ENCODE measurements around the gene RTEL1.

Gene RTEL1

GRCh38 chr20:63690003-63690897 lies 32.1 kb downstream of the RTEL1 start:
- no peak overlapping the region for H4K8ac ChIP-seq (ENCODE audit: low read depth, low read length)

GRCh38 chr20:63690898-63691710 lies 33.0 kb downstream of the RTEL1 start:
- Histone ChIP-seq H3K79me1 (ENCODE audit: low read length) (no peaks in the 10 kb centered on the region), H4K5ac (ENCODE audit: low read length) (no peak overlapping the region), H3K18ac (ENCODE audit: low read length) (no peak overlapping the region), H2BK120ac (ENCODE audit: low read depth, low read length) (no peak overlapping the region), H3K56ac (ENCODE audit: low read length) (no peak overlapping the region), H3K9ac (ENCODE audit: low read length) (no peak overlapping the region), H3K27me3 (ENCODE audit: insufficient read depth, low read length, poor library complexity) (no peaks in the 10 kb centered on the region), H3K4me3 (ENCODE audit: low read length) (no peak overlapping the region), H4K8ac (ENCODE audit: low read depth, low read length) (no peak overlapping the region), H2AK5ac (ENCODE audit: low read length) (no peak overlapping the region), H3K4me1 (ENCODE audit: control insufficient read depth, low read depth, low read length) (no peaks in the 10 kb centered on the region), H2BK15ac (replicated peaks; ENCODE audit: low read depth) (no peak overlapping the region), H3K36me3 (ENCODE audit: control insufficient read depth, insufficient read depth, low read length) (no peaks in the 10 kb centered on the region), H3K4me2 (ENCODE audit: low read length) (no peak overlapping the region), H2BK5ac (ENCODE audit: low read length) (no peak overlapping the region), H3K4ac (ENCODE audit: low read depth, low read length) (no peak overlapping the region), H3K23ac (ENCODE audit: low read length) (no peak overlapping the region), H3K79me2 (ENCODE audit: control insufficient read depth, insufficient read depth, low read length) (no peaks in the 10 kb centered on the region), H3K27ac (ENCODE audit: low read depth, low read length) (no peak overlapping the region)
- no peak for DNase-seq
- no CpG with 5 or more reads among the region's 24 CpGs for WGBS (ENCODE audit: extremely low coverage, insufficient coverage, low lambda C conversion rate)

More at GRCh38 chr20:63690003-63690897, 32.1 kb downstream of the RTEL1 start:
- Histone ChIP-seq H3K27ac (ENCODE audit: low read depth, low read length) (no peak overlapping the region), H3K9ac (ENCODE audit: low read length) (no peak overlapping the region), H3K27me3 (ENCODE audit: insufficient read depth, low read length, poor library complexity) (no peaks in the 10 kb centered on the region), H3K23ac (ENCODE audit: low read length) (no peak overlapping the region), H3K18ac (ENCODE audit: low read length) (no peak overlapping the region), H3K56ac (ENCODE audit: low read length) (no peak overlapping the region), H3K4ac (ENCODE audit: low read depth, low read length) (no peak overlapping the region), H3K36me3 (ENCODE audit: control insufficient read depth, insufficient read depth, low read length) (no peaks in the 10 kb centered on the region), H3K4me1 (ENCODE audit: control insufficient read depth, low read depth, low read length) (no peaks in the 10 kb centered on the region), H2BK5ac (ENCODE audit: low read length) (no peak overlapping the region), H2BK120ac (ENCODE audit: low read depth, low read length) (no peak overlapping the region), H2AK5ac (ENCODE audit: low read length) (no peak overlapping the region), H3K79me1 (ENCODE audit: low read length) (no peaks in the 10 kb centered on the region), H3K4me3 (ENCODE audit: low read length) (no peak overlapping the region), H3K4me2 (ENCODE audit: low read length) (no peak overlapping the region), H4K5ac (ENCODE audit: low read length) (no peak overlapping the region), H3K79me2 (ENCODE audit: control insufficient read depth, insufficient read depth, low read length) (no peaks in the 10 kb centered on the region), H2BK15ac (replicated peaks; ENCODE audit: low read depth) (no peak overlapping the region)
- no CpG with 5 or more reads among the region's 40 CpGs for WGBS (ENCODE audit: extremely low coverage, insufficient coverage, low lambda C conversion rate)
- no peak for DNase-seq

GRCh38 chr20:63691711-63692435 lies 33.8 kb downstream of the RTEL1 start:
- Histone ChIP-seq H2BK120ac (ENCODE audit: low read depth, low read length) (no peak overlapping the region), H3K79me1 (ENCODE audit: low read length) (no peaks in the 10 kb centered on the region), H3K27ac (ENCODE audit: low read depth, low read length) (no peak overlapping the region), H2BK5ac (ENCODE audit: low read length) (no peak overlapping the region), H3K4me3 (ENCODE audit: low read length) (no peak overlapping the region), H3K27me3 (ENCODE audit: insufficient read depth, low read length, poor library complexity) (no peaks in the 10 kb centered on the region), H4K8ac (ENCODE audit: low read depth, low read length) (no peak overlapping the region), H3K79me2 (ENCODE audit: control insufficient read depth, insufficient read depth, low read length) (no peaks in the 10 kb centered on the region), H3K18ac (ENCODE audit: low read length) (no peak overlapping the region), H4K5ac (ENCODE audit: low read length) (no peak overlapping the region), H3K4me1 (ENCODE audit: control insufficient read depth, low read depth, low read length) (no peaks in the 10 kb centered on the region), H3K4me2 (ENCODE audit: low read length) (no peak overlapping the region), H3K4ac (ENCODE audit: low read depth, low read length) (no peak overlapping the region), H3K9ac (ENCODE audit: low read length) (no peak overlapping the region), H3K23ac (ENCODE audit: low read length) (no peak overlapping the region), H3K36me3 (ENCODE audit: control insufficient read depth, insufficient read depth, low read length) (no peaks in the 10 kb centered on the region), H2BK15ac (replicated peaks; ENCODE audit: low read depth) (no peak overlapping the region), H3K56ac (ENCODE audit: low read length) (no peak overlapping the region), H2AK5ac (ENCODE audit: low read length) (no peak overlapping the region)
- DNase-seq = no peak
- WGBS (ENCODE audit: extremely low coverage, insufficient coverage, low lambda C conversion rate) = no CpG with 5 or more reads among the region's 21 CpGs

GRCh38 chr20:63692436-63693082 lies 34.4 kb downstream of the RTEL1 start:
- no peaks in the 10 kb centered on the region for H3K79me1 ChIP-seq (ENCODE audit: low read length)
- H3K4me2 ChIP-seq (ENCODE audit: low read length) = no peak overlapping the region
- no peaks in the 10 kb centered on the region for H3K36me3 ChIP-seq (ENCODE audit: control insufficient read depth, insufficient read depth, low read length)
- H3K9ac ChIP-seq (ENCODE audit: low read length) = no peak overlapping the region
- no peaks in the 10 kb centered on the region for H3K79me2 ChIP-seq (ENCODE audit: control insufficient read depth, insufficient read depth, low read length)
- no peak for DNase-seq
- no CpG with 5 or more reads among the region's 20 CpGs for WGBS (ENCODE audit: extremely low coverage, insufficient coverage, low lambda C conversion rate)
- no peaks in the 10 kb centered on the region for H3K4me1 ChIP-seq (ENCODE audit: control insufficient read depth, low read depth, low read length)
- no peak overlapping the region for H2BK120ac ChIP-seq (ENCODE audit: low read depth, low read length)
- H3K27me3 ChIP-seq (ENCODE audit: insufficient read depth, low read length, poor library complexity) = no peaks in the 10 kb centered on the region
- no peak overlapping the region for H2BK15ac ChIP-seq (replicated peaks; ENCODE audit: low read depth)
- H3K18ac ChIP-seq (ENCODE audit: low read length) = no peak overlapping the region
- H3K4me3 ChIP-seq (ENCODE audit: low read length) = no peak overlapping the region
- no peak overlapping the region for H2BK5ac ChIP-seq (ENCODE audit: low read length)
- no peak overlapping the region for H4K8ac ChIP-seq (ENCODE audit: low read depth, low read length)
- H3K27ac ChIP-seq (ENCODE audit: low read depth, low read length) = no peak overlapping the region
- H2AK5ac ChIP-seq (ENCODE audit: low read length) = no peak overlapping the region
- H3K56ac ChIP-seq (ENCODE audit: low read length) = no peak overlapping the region
- H4K5ac ChIP-seq (ENCODE audit: low read length) = no peak overlapping the region
- no peak overlapping the region for H3K23ac ChIP-seq (ENCODE audit: low read length)
- H3K4ac ChIP-seq (ENCODE audit: low read depth, low read length) = no peak overlapping the region

- Histone ChIP-seq H3K4me3 (ENCODE audit: low read length) (no peak overlapping the region), H4K5ac (ENCODE audit: low read length) (no peak overlapping the region), H3K79me2 (ENCODE audit: control insufficient read depth, insufficient read depth, low read length) (no peaks in the 10 kb centered on the region), H3K23ac (ENCODE audit: low read length) (no peak overlapping the region), H3K18ac (ENCODE audit: low read length) (no peak overlapping the region), H3K56ac (ENCODE audit: low read length) (no peak overlapping the region), H3K36me3 (ENCODE audit: control insufficient read depth, insufficient read depth, low read length) (no peaks in the 10 kb centered on the region), H3K9ac (ENCODE audit: low read length) (no peak overlapping the region), H2BK120ac (ENCODE audit: low read depth, low read length) (no peak overlapping the region), H3K4ac (ENCODE audit: low read depth, low read length) (no peak overlapping the region), H2BK15ac (replicated peaks; ENCODE audit: low read depth) (no peak overlapping the region), H3K4me1 (ENCODE audit: control insufficient read depth, low read depth, low read length) (no peaks in the 10 kb centered on the region), H4K8ac (ENCODE audit: low read depth, low read length) (no peak overlapping the region), H3K27ac (ENCODE audit: low read depth, low read length) (no peak overlapping the region), H3K79me1 (ENCODE audit: low read length) (no peaks in the 10 kb centered on the region), H2AK5ac (ENCODE audit: low read length) (no peak overlapping the region), H2BK5ac (ENCODE audit: low read length) (no peak overlapping the region), H3K4me2 (ENCODE audit: low read length) (no peak overlapping the region), H3K27me3 (ENCODE audit: insufficient read depth, low read length, poor library complexity) (no peaks in the 10 kb centered on the region)
- no peak for DNase-seq
- no CpG with 5 or more reads among the region's 10 CpGs for WGBS (ENCODE audit: extremely low coverage, insufficient coverage, low lambda C conversion rate)
Measured at GRCh38 chr20:63693083-63693732, 35.1 kb downstream of the RTEL1 start.

All from mesendoderm (in vitro differentiated cells).